ENCODE results near the gene PUSL1. TPM values are rescaled to one million over a fixed set of nuclear protein-coding genes. Genes with fewer than 3 reads are reported as not detected.

Gene PUSL1
- total RNA-seq, 1 donor from 2014 or later, result 10.4 TPM

DNA sequence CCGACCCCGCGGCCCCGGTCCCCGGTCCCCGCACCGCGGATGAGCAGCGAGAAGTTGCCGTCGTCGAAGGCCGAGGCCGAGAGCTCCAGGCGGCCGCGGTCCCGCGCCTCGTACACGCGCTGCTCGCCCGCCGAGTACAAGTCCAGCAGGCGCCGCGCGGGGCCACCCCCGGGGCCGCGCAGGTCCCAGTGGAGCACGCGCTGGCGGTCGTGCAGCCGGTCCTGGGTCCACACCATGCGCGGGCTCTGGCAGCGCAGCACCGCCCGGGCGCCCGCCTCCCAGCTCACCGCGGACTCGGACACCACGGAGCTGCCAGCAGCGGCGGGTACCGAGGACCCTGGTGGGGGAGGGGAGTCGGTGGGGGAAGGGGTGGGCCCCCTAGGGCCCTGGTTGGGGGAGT, 47.0 kb downstream of the PUSL1 start:
- H3K4me3 ChIP-seq, result peak overlapping the region; percentile 69
- DNase-seq, result no peak
- no peak for TF ChIP-seq CTCF (IDR thresholded peaks at IDR 0.05; ENCODE audit: borderline replicate concordance)
- H3K36me3 ChIP-seq, result no peaks in the 10 kb centered on the region
- H3K27me3 ChIP-seq (ENCODE audit: low read depth), result peaks cover 79% of the 10 kb centered on the region
- no peaks in the 10 kb centered on the region for H3K9me3 ChIP-seq (replicated peaks)
- H3K4me1 ChIP-seq, result peaks cover 73% of the 10 kb centered on the region
- intact Hi-C loops (cut with micrococcal nuclease), result no loop called here
- peak overlapping the region; percentile 84 for H3K27ac ChIP-seq (replicated peaks)

- Histone ChIP-seq H3K27ac (replicated peaks) (peak overlapping the region; percentile 84), H3K4me1 (peaks cover 77% of the 10 kb centered on the region), H3K4me3 (peak overlapping the region; percentile 69), H3K27me3 (ENCODE audit: low read depth) (peaks cover 81% of the 10 kb centered on the region), H3K36me3 (no peaks in the 10 kb centered on the region), H3K9me3 (replicated peaks) (no peaks in the 10 kb centered on the region)
- no peak for DNase-seq
- intact Hi-C loops (cut with micrococcal nuclease), result no loop called here
- no peak for TF ChIP-seq CTCF (IDR thresholded peaks at IDR 0.05; ENCODE audit: borderline replicate concordance)
Measured at GRCh38 chr1:1356166-1356795, 47.9 kb downstream of the PUSL1 start.

GRCh38 chr1:1356796-1357401, 48.5 kb downstream of the PUSL1 start:
- TF ChIP-seq CTCF (IDR thresholded peaks at IDR 0.05; ENCODE audit: borderline replicate concordance), result no peak
- intact Hi-C loops (cut with micrococcal nuclease), result no loop called here
- peak overlapping the region; percentile 84 for H3K27ac ChIP-seq (replicated peaks)
- no peak for DNase-seq
- H3K4me3 ChIP-seq, result peak overlapping the region; percentile 69
- peaks cover 77% of the 10 kb centered on the region for H3K4me1 ChIP-seq
- H3K9me3 ChIP-seq (replicated peaks), result no peaks in the 10 kb centered on the region
- peaks cover 88% of the 10 kb centered on the region for H3K27me3 ChIP-seq (ENCODE audit: low read depth)
- H3K36me3 ChIP-seq, result no peaks in the 10 kb centered on the region

DNA sequence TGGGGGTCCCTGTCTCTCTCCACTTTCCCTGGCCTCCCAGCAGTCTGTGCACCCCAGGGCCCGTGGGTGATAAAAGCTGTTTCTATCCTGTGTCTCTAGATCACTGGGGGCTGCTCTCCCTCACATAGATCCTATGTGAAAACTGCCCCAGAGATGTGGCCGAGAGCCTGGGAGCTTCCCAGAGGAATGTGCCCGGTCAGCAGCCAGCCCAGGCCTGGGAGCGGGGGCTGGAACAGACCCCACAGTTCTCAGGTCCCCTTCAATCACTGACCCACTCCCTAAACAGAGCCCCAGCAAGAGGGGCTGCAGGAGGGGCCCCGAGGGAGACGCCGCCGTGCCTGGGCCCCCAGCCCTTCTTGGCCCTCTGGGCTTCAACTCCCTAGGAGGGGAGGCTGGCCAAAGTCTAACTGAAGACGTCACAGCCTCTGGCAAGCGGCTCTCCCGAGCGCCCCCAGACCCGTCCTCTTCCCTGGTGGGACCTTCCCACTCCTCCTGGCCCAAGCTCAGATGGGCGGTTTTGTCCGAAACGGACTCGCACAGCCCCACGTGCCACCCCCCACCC, 49.6 kb downstream of the PUSL1 start:
- DNase-seq, result no peak
- peaks cover 82% of the 10 kb centered on the region for H3K27me3 ChIP-seq (ENCODE audit: low read depth)
- H3K4me1 ChIP-seq, result peaks cover 73% of the 10 kb centered on the region
- H3K27ac ChIP-seq (replicated peaks), result peak overlapping the region; percentile 84
- intact Hi-C loops (cut with micrococcal nuclease), result no loop called here
- H3K4me3 ChIP-seq, result peak overlapping the region; percentile 69
- no peak for TF ChIP-seq CTCF (IDR thresholded peaks at IDR 0.05; ENCODE audit: borderline replicate concordance)
- no peaks in the 10 kb centered on the region for H3K36me3 ChIP-seq
- no peaks in the 10 kb centered on the region for H3K9me3 ChIP-seq (replicated peaks)

GRCh38 chr1:1358433-1359271, 50.3 kb downstream of the PUSL1 start, which contains the start of gene MXRA8:
TSS of gene MXRA8 (minus strand) at chr1:1358555. CDS start at chr1:1358504, 51 bp downstream.
- Histone ChIP-seq H3K4me1 (peaks cover 66% of the 10 kb centered on the region), H3K27ac (replicated peaks) (peak within 1 kb of the TSS; percentile 84), H3K9me3 (replicated peaks) (no peaks in the 10 kb centered on the region), H3K36me3 (no peaks in the 10 kb centered on the region), H3K4me3 (peak within 1 kb of the TSS; percentile 69), H3K27me3 (ENCODE audit: low read depth) (peaks cover 75% of the 10 kb centered on the region)
- intact Hi-C loops (cut with micrococcal nuclease), result no loop called here
- TF ChIP-seq CTCF (IDR thresholded peaks at IDR 0.05; ENCODE audit: borderline replicate concordance), result no peak
- peak; percentile 80 for DNase-seq

Measured in left ventricle myocardium inferior (tissue), 1 donor.